Measurements from ENCODE around the gene SMS. TPM values are rescaled to one million over a fixed set of nuclear protein-coding genes. Genes with fewer than 3 reads are reported as not detected.

Gene SMS
- total RNA-seq, 2 experiments from 2014 or later, result 64.9 to 86.3 TPM

DNA sequence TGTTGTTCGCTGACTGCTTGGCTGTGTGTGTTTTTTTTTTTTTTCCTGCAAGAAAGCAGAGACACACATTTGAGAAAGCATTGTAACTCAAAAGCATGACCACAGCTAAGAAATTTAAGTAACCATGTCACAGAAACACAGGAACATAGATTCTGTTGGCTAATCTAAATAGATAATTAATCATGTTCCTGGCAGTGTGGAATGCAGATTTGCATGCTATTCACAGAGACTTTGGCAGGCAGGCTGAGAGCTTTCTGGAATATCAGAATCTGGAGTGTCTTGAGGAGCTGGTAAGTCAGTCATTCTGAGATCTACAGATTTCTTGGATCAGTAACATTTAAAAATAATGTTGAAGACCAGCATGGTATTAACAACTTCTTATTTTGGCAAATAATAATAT, 33.2 kb upstream of the SMS start:
- H4K20me1 ChIP-seq (ENCODE audit: insufficient read depth, low read length), result no peaks in the 10 kb centered on the region
- H3K79me2 ChIP-seq (ENCODE audit: insufficient read depth, low read depth, low read length), result no peaks in the 10 kb centered on the region
- intact Hi-C loops (cut with micrococcal nuclease; ENCODE audit: unreplicated experiment), result no loop called here
- H3K27ac ChIP-seq (ENCODE audit: low read depth, low read length, poor library complexity, severe bottlenecking), result no peak overlapping the region
- no peaks in the 10 kb centered on the region for H3K36me3 ChIP-seq (ENCODE audit: insufficient read depth, low read length)
- ChIA-PET CTCF (ENCODE audit: unreplicated experiment) (no interaction called here), POLR2A (no interaction called here)
- H2AFZ ChIP-seq (ENCODE audit: low read length), result no peak overlapping the region
- H3K9me2 ChIP-seq (ENCODE audit: insufficient read depth, low read length), result no peaks in the 10 kb centered on the region
- no peak for DNase-seq (ENCODE audit: low spot score)
- H3K4me3 ChIP-seq (ENCODE audit: low read depth, low read length, poor library complexity, severe bottlenecking), result no peak overlapping the region
- TF ChIP-seq EZH2phosphoT487 (IDR thresholded peaks at IDR 0.05; ENCODE audit: borderline replicate concordance, low read depth, low read length), result no peak
- TF ChIP-seq, protein P1, sequence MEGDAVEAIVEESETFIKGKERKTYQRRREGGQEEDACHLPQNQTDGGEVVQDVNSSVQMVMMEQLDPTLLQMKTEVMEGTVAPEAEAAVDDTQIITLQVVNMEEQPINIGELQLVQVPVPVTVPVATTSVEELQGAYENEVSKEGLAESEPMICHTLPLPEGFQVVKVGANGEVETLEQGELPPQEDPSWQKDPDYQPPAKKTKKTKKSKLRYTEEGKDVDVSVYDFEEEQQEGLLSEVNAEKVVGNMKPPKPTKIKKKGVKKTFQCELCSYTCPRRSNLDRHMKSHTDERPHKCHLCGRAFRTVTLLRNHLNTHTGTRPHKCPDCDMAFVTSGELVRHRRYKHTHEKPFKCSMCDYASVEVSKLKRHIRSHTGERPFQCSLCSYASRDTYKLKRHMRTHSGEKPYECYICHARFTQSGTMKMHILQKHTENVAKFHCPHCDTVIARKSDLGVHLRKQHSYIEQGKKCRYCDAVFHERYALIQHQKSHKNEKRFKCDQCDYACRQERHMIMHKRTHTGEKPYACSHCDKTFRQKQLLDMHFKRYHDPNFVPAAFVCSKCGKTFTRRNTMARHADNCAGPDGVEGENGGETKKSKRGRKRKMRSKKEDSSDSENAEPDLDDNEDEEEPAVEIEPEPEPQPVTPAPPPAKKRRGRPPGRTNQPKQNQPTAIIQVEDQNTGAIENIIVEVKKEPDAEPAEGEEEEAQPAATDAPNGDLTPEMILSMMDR (conservative IDR thresholded peaks at IDR 0.05; ENCODE audit: low read length), result no peak
- no peaks in the 10 kb centered on the region for H3K4me1 ChIP-seq (ENCODE audit: insufficient read depth, low read length, poor library complexity, severe bottlenecking)
- H3K4me2 ChIP-seq (ENCODE audit: low read length), result no peak overlapping the region
- no TSS peak for BruUV-seq (replicated peaks)
- H3K9me3 ChIP-seq (ENCODE audit: low read length), result no peaks in the 10 kb centered on the region

GRCh38 chrX:21911481-21911880, 29.0 kb upstream of the SMS start:
- H3K27ac ChIP-seq (ENCODE audit: low read depth, low read length, poor library complexity, severe bottlenecking), result no peak overlapping the region
- ChIA-PET CTCF (ENCODE audit: unreplicated experiment) (no interaction called here), POLR2A (interaction anchor here (0.7 kb wide), 1 partner anchor 72 kb away, joined by 3 read pairs; the partner anchor contains the start of gene MBTPS2)
- no peak for DNase-seq (ENCODE audit: low spot score)
- no peaks in the 10 kb centered on the region for H3K9me2 ChIP-seq (ENCODE audit: insufficient read depth, low read length)
- H4K20me1 ChIP-seq (ENCODE audit: insufficient read depth, low read length), result no peaks in the 10 kb centered on the region
- intact Hi-C loops (cut with micrococcal nuclease; ENCODE audit: unreplicated experiment), result no loop called here
- no peak overlapping the region for H3K4me3 ChIP-seq (ENCODE audit: low read depth, low read length, poor library complexity, severe bottlenecking)
- no peaks in the 10 kb centered on the region for H3K36me3 ChIP-seq (ENCODE audit: insufficient read depth, low read length)
- H3K4me2 ChIP-seq (ENCODE audit: low read length), result no peak overlapping the region
- no TSS peak for BruUV-seq (replicated peaks)
- H3K4me1 ChIP-seq (ENCODE audit: insufficient read depth, low read length, poor library complexity, severe bottlenecking), result no peaks in the 10 kb centered on the region
- TF ChIP-seq, protein P1 (conservative IDR thresholded peaks at IDR 0.05; ENCODE audit: low read length), result no peak
- TF ChIP-seq EZH2phosphoT487 (IDR thresholded peaks at IDR 0.05; ENCODE audit: borderline replicate concordance, low read depth, low read length), result no peak
- H3K79me2 ChIP-seq (ENCODE audit: insufficient read depth, low read depth, low read length), result no peaks in the 10 kb centered on the region
- no peaks in the 10 kb centered on the region for H3K9me3 ChIP-seq (ENCODE audit: low read length)
- no peak overlapping the region for H2AFZ ChIP-seq (ENCODE audit: low read length)

GRCh38 chrX:21912220-21912619, 28.3 kb upstream of the SMS start:
- ChIA-PET CTCF (ENCODE audit: unreplicated experiment) (no interaction called here), POLR2A (no interaction called here)
- no TSS peak for BruUV-seq (replicated peaks)
- Histone ChIP-seq H3K4me3 (ENCODE audit: low read depth, low read length, poor library complexity, severe bottlenecking) (no peak overlapping the region), H4K20me1 (ENCODE audit: insufficient read depth, low read length) (no peaks in the 10 kb centered on the region), H3K36me3 (ENCODE audit: insufficient read depth, low read length) (no peaks in the 10 kb centered on the region), H3K27ac (ENCODE audit: low read depth, low read length, poor library complexity, severe bottlenecking) (no peak overlapping the region), H2AFZ (ENCODE audit: low read length) (no peak overlapping the region), H3K4me1 (ENCODE audit: insufficient read depth, low read length, poor library complexity, severe bottlenecking) (no peaks in the 10 kb centered on the region), H3K9me3 (ENCODE audit: low read length) (no peaks in the 10 kb centered on the region), H3K79me2 (ENCODE audit: insufficient read depth, low read depth, low read length) (no peaks in the 10 kb centered on the region), H3K9me2 (ENCODE audit: insufficient read depth, low read length) (no peaks in the 10 kb centered on the region), H3K4me2 (ENCODE audit: low read length) (no peak overlapping the region)
- no peak for DNase-seq (ENCODE audit: low spot score)
- intact Hi-C loops (cut with micrococcal nuclease; ENCODE audit: unreplicated experiment), result no loop called here
- TF ChIP-seq, protein P1 (conservative IDR thresholded peaks at IDR 0.05; ENCODE audit: low read length), result no peak
- TF ChIP-seq EZH2phosphoT487 (IDR thresholded peaks at IDR 0.05; ENCODE audit: borderline replicate concordance, low read depth, low read length), result no peak

Data from OCI-LY7 (cell line).